ENCODE results near the gene CHST11.

DNA sequence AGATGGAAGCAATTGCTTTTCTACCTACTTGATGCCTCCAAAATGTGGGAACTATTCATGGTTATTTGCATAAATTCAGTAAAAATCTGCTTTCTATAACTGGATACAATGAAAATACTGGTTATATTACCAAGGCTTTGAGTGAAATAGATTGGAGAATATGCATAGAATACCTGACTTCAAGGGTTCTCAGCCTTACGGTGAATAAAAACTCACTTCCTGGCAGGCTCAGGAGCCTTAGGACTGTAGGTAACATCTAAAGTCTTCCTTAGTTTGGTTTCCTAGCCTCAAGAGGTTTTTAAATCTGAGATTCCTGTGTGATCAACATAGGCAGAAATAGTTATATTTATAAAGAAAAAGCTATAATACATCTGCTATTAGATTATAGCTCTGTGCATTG lies 342.7 kb downstream of the CHST11 start:
- TF ChIP-seq, protein P1, sequence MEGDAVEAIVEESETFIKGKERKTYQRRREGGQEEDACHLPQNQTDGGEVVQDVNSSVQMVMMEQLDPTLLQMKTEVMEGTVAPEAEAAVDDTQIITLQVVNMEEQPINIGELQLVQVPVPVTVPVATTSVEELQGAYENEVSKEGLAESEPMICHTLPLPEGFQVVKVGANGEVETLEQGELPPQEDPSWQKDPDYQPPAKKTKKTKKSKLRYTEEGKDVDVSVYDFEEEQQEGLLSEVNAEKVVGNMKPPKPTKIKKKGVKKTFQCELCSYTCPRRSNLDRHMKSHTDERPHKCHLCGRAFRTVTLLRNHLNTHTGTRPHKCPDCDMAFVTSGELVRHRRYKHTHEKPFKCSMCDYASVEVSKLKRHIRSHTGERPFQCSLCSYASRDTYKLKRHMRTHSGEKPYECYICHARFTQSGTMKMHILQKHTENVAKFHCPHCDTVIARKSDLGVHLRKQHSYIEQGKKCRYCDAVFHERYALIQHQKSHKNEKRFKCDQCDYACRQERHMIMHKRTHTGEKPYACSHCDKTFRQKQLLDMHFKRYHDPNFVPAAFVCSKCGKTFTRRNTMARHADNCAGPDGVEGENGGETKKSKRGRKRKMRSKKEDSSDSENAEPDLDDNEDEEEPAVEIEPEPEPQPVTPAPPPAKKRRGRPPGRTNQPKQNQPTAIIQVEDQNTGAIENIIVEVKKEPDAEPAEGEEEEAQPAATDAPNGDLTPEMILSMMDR (optimal IDR thresholded peaks at IDR 0.05 in 1 of 3, IDR thresholded peaks at IDR 0.05 in 1 of 3, conservative IDR thresholded peaks at IDR 0.05 in 1 of 3; ENCODE audit: extremely low read depth in 1 of 3, insufficient read depth in 2 of 3, low read length in 3 of 3) = no peak
- no peak for TF ChIP-seq EZH2 (IDR thresholded peaks at IDR 0.05; ENCODE audit: low read length)
